IMR-90 (cell line): Measurements from ENCODE around the gene ATP5PO. TPM values are rescaled to one million over a fixed set of nuclear protein-coding genes. Genes with fewer than 3 reads are reported as not detected.
A peak's percentile ranks its signal among the peaks of the same experiment; 100 is the strongest.

Experiments used
- ATAC-seq: fragments of 200-7000 bp; cut with Tn5 transposase; 2 replicates; pipeline ENCODE4 v1.9.1; 2020; ENCODE audit warnings: low read depth, mild to moderate bottlenecking, moderate library complexity
- BruUV-seq: library from RNA; stranded (reverse); fragments of 400-500 nt; replicated peaks from 2 replicates; lab custom pipeline; 2021; lab: Mats Ljungman, UMichigan
- CTCF ChIA-PET: fragments of 300-600 bp; formaldehyde crosslinking; extraction: SDS; loops from one replicate; lab custom pipeline; 2021; ENCODE audit warnings: antibody characterized with exemption; lab: Yijun Ruan, JAX
- POLR2A ChIA-PET: fragments of 300-600 bp; sonication (Branson Sonifier 250); formaldehyde crosslinking; loops from one replicate; lab custom pipeline; 2022; ENCODE audit warnings: antibody characterized with exemption; ENCODE audit not compliant: unreplicated experiment; lab: Charles Lee
- DNase-seq: peaks from one replicate; pipeline ENCODE4 v3.0.0; 2013
- H2AFZ ChIP-seq: replicated peaks from 2 replicates; pipeline ENCODE3; 2013; ENCODE audit warnings: low read length, mild to moderate bottlenecking; ENCODE audit not compliant: poor library complexity
- H2AK5ac ChIP-seq: 2 replicates; pipeline ENCODE4 v1.6.1; 2013; ENCODE audit warnings: low read depth, low read length, inconsistent platforms
- H2AK9ac ChIP-seq: replicated peaks from 2 replicates; pipeline ENCODE3; 2013; ENCODE audit warnings: mild to moderate bottlenecking, low read depth, low read length, moderate library complexity; ENCODE audit not compliant: poor library complexity
- H2BK120ac ChIP-seq: 2 replicates; pipeline ENCODE4 v1.6.1; 2013; ENCODE audit warnings: low read depth, low read length, inconsistent platforms
- H2BK15ac ChIP-seq: 3 replicates; pipeline ENCODE4 v1.6.1; 2013; ENCODE audit warnings: low read depth, low read length, inconsistent platforms
- H2BK20ac ChIP-seq: 2 replicates; pipeline ENCODE4 v1.6.1; 2013; ENCODE audit warnings: low read depth, mild to moderate bottlenecking, inconsistent platforms, low read length, moderate library complexity
- H2BK5ac ChIP-seq: 2 replicates; pipeline ENCODE4 v1.6.1; 2013; ENCODE audit warnings: mild to moderate bottlenecking, low read depth, low read length, inconsistent platforms; ENCODE audit not compliant: poor library complexity, severe bottlenecking
- H3K14ac ChIP-seq: replicated peaks from 2 replicates; pipeline ENCODE4 v1.6.1; 2013; ENCODE audit warnings: low read depth, low read length, inconsistent platforms
- H3K18ac ChIP-seq: 2 replicates; pipeline ENCODE4 v1.6.1; 2013; ENCODE audit warnings: low read depth, low read length, control low read depth
- H3K23ac ChIP-seq: 2 replicates; pipeline ENCODE4 v1.6.1; 2013; ENCODE audit warnings: low read depth, low read length, inconsistent platforms
- H3K27ac ChIP-seq: 2 replicates; pipeline ENCODE4 v1.5.1; 2013; ENCODE audit warnings: mild to moderate bottlenecking, control low read depth, low read length; ENCODE audit not compliant: insufficient read depth
- H3K27me3 ChIP-seq: 2 replicates; pipeline ENCODE4 v1.6.1; 2013; ENCODE audit warnings: low read length; ENCODE audit not compliant: control insufficient read depth, insufficient read depth
- H3K36me3 ChIP-seq: 2 replicates; pipeline ENCODE4 v1.6.1; 2013; ENCODE audit warnings: low read length, mixed read lengths; ENCODE audit not compliant: control insufficient read depth, insufficient read depth
- H3K4ac ChIP-seq: 2 replicates; pipeline ENCODE4 v1.6.1; 2013; ENCODE audit warnings: low read depth, low read length, inconsistent platforms
- H3K4me1 ChIP-seq: 2 replicates; pipeline ENCODE4 v1.6.1; 2013; ENCODE audit warnings: low read length, mixed read lengths; ENCODE audit not compliant: control insufficient read depth, insufficient read depth
- H3K4me2 ChIP-seq: 2 replicates; pipeline ENCODE4 v1.6.1; 2013; ENCODE audit warnings: low read depth, mild to moderate bottlenecking, control low read depth, low read length, moderate library complexity
- H3K4me3 ChIP-seq: 2 replicates; pipeline ENCODE4 v1.5.1; 2013; ENCODE audit warnings: low read depth, mild to moderate bottlenecking, control low read depth, low read length, moderate library complexity; ENCODE audit not compliant: insufficient read depth
- H3K56ac ChIP-seq: 2 replicates; pipeline ENCODE4 v1.6.1; 2013; ENCODE audit warnings: low read length, inconsistent platforms; ENCODE audit not compliant: insufficient read depth; ENCODE audit errors: extremely low read depth
- H3K79me1 ChIP-seq, 2 experiments: 2 replicates each; pipeline ENCODE4 v1.6.1; 2013; ENCODE audit warnings: low read length in 2 of 2, inconsistent platforms in 1 of 2, low read depth in 1 of 2
- H3K9ac ChIP-seq: 2 replicates; pipeline ENCODE4 v1.6.1; 2013; ENCODE audit warnings: low read depth, low read length, control low read depth
- H3K9me1 ChIP-seq: 2 replicates; pipeline ENCODE4 v1.6.1; 2013; ENCODE audit warnings: low read length, inconsistent platforms; ENCODE audit not compliant: insufficient read depth
- H3K9me3 ChIP-seq: 2 replicates; pipeline ENCODE4 v1.6.1; 2013; ENCODE audit warnings: low read length; ENCODE audit not compliant: control insufficient read depth, insufficient read depth
- H4K20me1 ChIP-seq: 2 replicates; pipeline ENCODE4 v1.6.1; 2013; ENCODE audit warnings: low read length, inconsistent platforms; ENCODE audit not compliant: insufficient read depth
- H4K5ac ChIP-seq: 2 replicates; pipeline ENCODE4 v1.6.1; 2013; ENCODE audit warnings: mild to moderate bottlenecking, low read depth, low read length, control low read depth
- H4K8ac ChIP-seq, 2 experiments: 2 replicates each; pipeline ENCODE4 v1.6.1; 2013; ENCODE audit warnings: low read depth in 2 of 2, low read length in 2 of 2, control low read depth in 1 of 2, inconsistent platforms in 1 of 2
- H4K91ac ChIP-seq: 2 replicates; pipeline ENCODE4 v1.6.1; 2013; ENCODE audit warnings: low read depth, low read length, inconsistent platforms; ENCODE audit not compliant: insufficient read depth
- MAZ ChIP-seq: IDR thresholded peaks from 2 replicates; pipeline ENCODE4 v1.6.1; 2012; ENCODE audit warnings: low read depth, mild to moderate bottlenecking, low read length, improper control_type of control experiment, moderate library complexity, borderline replicate concordance
- NFE2L2 ChIP-seq: fragments of 150-350 bp; IDR thresholded peaks from 2 replicates; pipeline ENCODE4 v1.6.1; 2016; ENCODE audit warnings: low read depth, mild to moderate bottlenecking, low read length
- WGBS, 2 experiments: methylation state at CpG; one replicate each; pipeline versions ENCODE4 v1.1.5 to v1.1.7; 2013; ENCODE audit warnings: missing lambda C conversion rate in 2 of 2; ENCODE audit not compliant: insufficient read length in 1 of 2; ENCODE audit errors: extremely low coverage in 2 of 2; 5-methylcytosine and 5-hydroxymethylcytosine counted together
- dilution Hi-C: fragments of 300-500 bp; cut with HindIII; formaldehyde crosslinking; loops from one replicate; pipeline ENCODE4 v1.14.3; 2018; ENCODE audit warnings: low sequenced_read_pairs; ENCODE audit not compliant: unreplicated experiment
- in situ Hi-C: fragments of 300-500 bp; cut with MboI; formaldehyde crosslinking; loops from 3 replicates; pipeline ENCODE4 v1.14.3; 2019; ENCODE audit warnings: low sequenced_read_pairs, inconsistent platforms, mixed read lengths
- intact Hi-C: fragments of 100-400 bp; cut with micrococcal nuclease; formaldehyde crosslinking; loops from 2 replicates; pipeline ENCODE4 v1.10.0; 2022
- polyA plus RNA-seq, 3 experiments: library from polyadenylated mRNA; depleted of rRNA; stranded (reverse); fragments of >200 nt; gene quantifications; 2 replicates each; pipeline ENCODE4 v1.2.3, GENCODE V29; 2012; ENCODE audit warnings: low replicate concordance in 1 of 3
- total RNA-seq: library from RNA; depleted of rRNA; stranded (reverse); fragments of >200 nt; gene quantifications from 2 replicates; pipeline ENCODE4 v1.2.3, GENCODE V29; 2012

The ATP5PO gene
- total and polyA plus RNA-seq, 2 of the 4 experiments (the other 2 are of a cell fraction): 237 to 250 TPM

DNA sequence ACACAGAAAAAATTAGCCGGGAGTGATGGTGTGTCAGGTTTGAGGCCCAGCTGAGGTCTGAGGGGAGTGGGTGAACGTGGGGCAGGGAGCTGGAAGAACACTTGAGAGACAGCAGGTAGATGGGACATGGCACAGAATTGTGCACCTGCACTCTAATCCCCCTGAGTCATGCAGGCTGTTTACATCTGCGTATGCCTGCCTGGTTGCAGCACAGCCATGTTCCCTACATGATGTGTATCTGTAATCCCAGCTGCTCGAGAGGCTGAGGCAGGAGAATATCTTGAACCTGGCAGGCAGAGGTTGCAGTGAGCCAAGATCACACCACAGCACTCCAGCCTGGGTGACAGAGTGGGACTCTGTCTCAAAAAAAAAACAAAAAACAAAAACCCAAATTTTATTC, 44.8 kb downstream of the ATP5PO start:
- no peak overlapping the region for H2BK15ac ChIP-seq
- no peak overlapping the region for H2AK9ac ChIP-seq
- no peak overlapping the region for H3K4ac ChIP-seq
- H3K27ac ChIP-seq: no peak overlapping the region
- H3K9ac ChIP-seq: no peak overlapping the region
- H3K56ac ChIP-seq: no peak overlapping the region
- H2BK120ac ChIP-seq: no peak overlapping the region
- ChIA-PET POLR2A (no interaction called here), CTCF (no interaction called here)
- H4K20me1 ChIP-seq: no peaks in the 10 kb centered on the region
- ATAC-seq (no peak), DNase-seq (peak; percentile 31)
- no peaks in the 10 kb centered on the region for H3K36me3 ChIP-seq
- dilution Hi-C loops (no loop called here), intact Hi-C loops (no loop called here), in situ Hi-C loops (no loop called here)
- H3K9me1 ChIP-seq: no peaks in the 10 kb centered on the region; the same call in 1 of the 2 replicates
- no peak overlapping the region for H2BK20ac ChIP-seq
- H3K14ac ChIP-seq: no peak overlapping the region
- H3K4me2 ChIP-seq: no peak overlapping the region
- H4K91ac ChIP-seq: no peak overlapping the region
- H3K79me1 ChIP-seq: no peaks in the 10 kb centered on the region
- no peaks in the 10 kb centered on the region; the same call in 1 of the 2 replicates for H3K27me3 ChIP-seq
- no peak overlapping the region for H3K23ac ChIP-seq
- H2AK5ac ChIP-seq: no peak overlapping the region
- no TSS peak for BruUV-seq
- no peak overlapping the region for H3K4me3 ChIP-seq
- H4K5ac ChIP-seq: no peak overlapping the region
- no peaks in the 10 kb centered on the region for H3K9me3 ChIP-seq
- no peak overlapping the region for H2AFZ ChIP-seq
- peaks cover 2% of the 10 kb centered on the region; the same call in 1 of the 2 replicates for H3K4me1 ChIP-seq
- no peak overlapping the region for H3K18ac ChIP-seq
- no peak overlapping the region for H2BK5ac ChIP-seq
- TF ChIP-seq MAZ (no peak), NFE2L2 (peak; percentile 36; the same call in 1 of the 2 replicates)
- WGBS, 2 experiments: 80% methylated on average over 2 of the region's 4 CpGs; no CpG with 5 or more reads in 1 of the 2 experiments
- no peak overlapping the region for H4K8ac ChIP-seq
